GM18873 (cell line): ENCODE data around the gene PDLIM7.

Experiments
- ATAC-seq: cut with Tn5 transposase; IDR thresholded peaks from one replicate; pipeline ENCODE4 v1.9.1; 2021; ENCODE audit warnings: mild to moderate bottlenecking, moderate library complexity, moderate number of reproducible peaks; ENCODE audit not compliant: unreplicated experiment, low FRiP score

PDLIM7 gene

GRCh38 chr5:177476531-177477233 is 20.7 kb downstream of the PDLIM7 start:
- ATAC-seq, result no peak

GRCh38 chr5:177475563-177476427 is 21.6 kb downstream of the PDLIM7 start:
- no peak for ATAC-seq

GRCh38 chr5:177474846-177475562 is 22.4 kb downstream of the PDLIM7 start:
- ATAC-seq, result no peak

- ATAC-seq, result no peak
Measured at GRCh38 chr5:177474002-177474476, 23.4 kb downstream of the PDLIM7 start.

GRCh38 chr5:177473443-177474001 is 23.9 kb downstream of the PDLIM7 start, which contains the start of gene DBN1:
DBN1 (minus strand) TSS chr5:177473634; CDS start chr5:177473521, 113 bp downstream.
- ATAC-seq, result no peak

GRCh38 chr5:177472460-177473442 is 24.7 kb downstream of the PDLIM7 start:
- ATAC-seq, result no peak

- no peak for ATAC-seq
Measured at GRCh38 chr5:177471610-177472356, 25.6 kb downstream of the PDLIM7 start.

- no peak for ATAC-seq
Measured at GRCh38 chr5:177470759-177471536, 26.5 kb downstream of the PDLIM7 start.

GRCh38 chr5:177469750-177470525 is 27.5 kb downstream of the PDLIM7 start:
- ATAC-seq, result no peak

GRCh38 chr5:177468685-177469628 is 28.4 kb downstream of the PDLIM7 start:
- no peak for ATAC-seq

GRCh38 chr5:177468329-177468684 is 29.1 kb downstream of the PDLIM7 start:
- no peak for ATAC-seq

GRCh38 chr5:177467436-177467835 is 30.0 kb downstream of the PDLIM7 start:
- ATAC-seq, result no peak

GRCh38 chr5:177466861-177467260 is 30.5 kb downstream of the PDLIM7 start:
- ATAC-seq, result no peak

GRCh38 chr5:177465044-177465443 is 32.4 kb downstream of the PDLIM7 start:
- no peak for ATAC-seq

- no peak for ATAC-seq
Measured at GRCh38 chr5:177462021-177462670, 35.3 kb downstream of the PDLIM7 start.
